Activated CD8-positive, alpha-beta memory T cell treated with anti-CD3 and anti-CD28 coated beads, Interleukin-2, amount 50 U/mL, for 1 hour (primary cell): ENCODE measurements around the gene KCNK13.
"Not testable (repeated sequence)": the region's sequence is repeated elsewhere in the genome, so short reads cannot be mapped to it uniquely, and the experiment has no call there.

Experiments used
- DNase-seq: peaks from one replicate; pipeline ENCODE4 v3.0.0-alpha.2; 2020; ENCODE audit errors: extremely low read depth

KCNK13 gene

DNA sequence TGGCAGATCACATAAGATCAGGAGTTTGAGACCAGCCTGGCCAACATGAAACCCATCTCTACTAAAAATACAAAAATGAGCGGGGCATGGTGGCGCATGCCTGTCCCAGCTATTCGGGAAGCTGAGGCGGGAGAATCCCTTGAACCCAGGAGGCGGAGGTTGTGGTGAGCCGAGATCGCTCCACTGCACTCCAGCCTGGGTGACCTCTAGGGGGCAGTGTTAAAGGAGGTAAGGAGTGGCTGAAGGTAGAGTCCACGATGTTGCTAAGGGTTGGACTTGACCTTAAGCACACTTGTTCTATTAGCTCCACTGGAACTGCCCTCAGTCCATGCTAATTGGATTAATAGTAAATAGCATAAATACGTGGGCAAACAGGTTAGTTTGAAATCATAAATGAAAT lies 132.1 kb downstream of the KCNK13 start:
- no peak for DNase-seq

DNA sequence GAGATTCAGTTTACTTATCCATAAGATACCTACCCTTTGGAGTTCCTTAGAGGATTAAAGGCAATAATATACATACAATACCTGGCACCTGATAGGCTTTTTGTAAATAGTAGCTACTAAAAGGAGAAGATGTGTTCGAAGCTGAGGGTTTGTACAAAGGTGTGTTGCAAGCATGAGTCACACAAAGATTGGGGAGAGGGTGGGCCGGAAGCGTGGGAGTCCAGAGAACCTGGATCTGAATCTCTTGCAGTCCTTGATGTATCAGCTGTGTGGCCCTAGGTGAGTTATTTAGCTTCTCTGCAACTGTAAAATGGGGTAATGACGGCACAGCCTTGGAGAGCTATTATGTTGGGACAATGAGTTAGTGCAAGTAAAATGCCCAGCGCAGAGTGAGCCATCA lies 132.9 kb downstream of the KCNK13 start:
- no peak for DNase-seq

DNA sequence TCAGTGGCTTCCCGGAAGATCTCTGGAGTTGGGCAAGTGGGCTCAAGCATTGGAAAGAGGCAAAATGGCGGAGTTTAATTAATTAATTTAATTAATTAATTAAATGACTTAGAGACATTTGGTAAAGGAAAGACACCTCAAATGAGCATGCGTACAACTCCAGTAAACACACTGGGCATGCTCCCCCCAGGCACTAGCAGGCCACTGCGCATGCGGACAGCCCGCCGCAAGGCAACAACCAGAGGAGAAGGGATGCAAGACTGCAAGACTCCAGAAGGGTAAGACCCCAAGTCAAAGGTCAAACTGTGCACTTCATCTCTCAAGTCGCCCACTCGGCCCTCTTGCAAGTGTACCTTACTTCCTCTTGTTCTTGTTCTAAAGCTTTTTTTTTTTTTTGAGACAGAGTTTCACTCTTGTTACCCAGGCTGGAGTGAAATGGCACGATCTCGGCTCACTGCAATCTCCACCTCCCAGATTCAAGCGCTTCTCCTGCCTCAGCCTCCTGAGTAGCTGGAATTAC lies 136.8 kb downstream of the KCNK13 start:
- no peak for DNase-seq

DNA sequence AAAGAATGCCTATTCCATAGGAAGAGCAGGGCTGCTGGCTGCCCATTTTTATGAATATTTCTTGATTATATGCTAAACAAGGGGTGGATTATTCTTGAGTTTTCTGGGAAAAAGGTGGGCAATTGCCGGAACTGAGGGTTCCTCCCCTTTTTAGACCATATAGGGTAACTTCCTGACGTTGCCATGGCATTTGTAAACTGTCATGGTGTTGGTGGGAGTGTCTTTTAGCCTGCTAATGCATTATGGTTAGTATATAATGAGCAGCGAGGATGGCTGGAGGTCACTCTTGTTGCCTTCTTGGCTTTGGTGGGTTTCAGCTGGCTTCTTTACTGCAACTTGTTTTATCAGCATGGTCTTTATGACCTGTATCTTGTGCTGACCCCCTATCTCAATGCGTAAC lies 138.8 kb downstream of the KCNK13 start:
- DNase-seq: not testable (repeated sequence)

DNA sequence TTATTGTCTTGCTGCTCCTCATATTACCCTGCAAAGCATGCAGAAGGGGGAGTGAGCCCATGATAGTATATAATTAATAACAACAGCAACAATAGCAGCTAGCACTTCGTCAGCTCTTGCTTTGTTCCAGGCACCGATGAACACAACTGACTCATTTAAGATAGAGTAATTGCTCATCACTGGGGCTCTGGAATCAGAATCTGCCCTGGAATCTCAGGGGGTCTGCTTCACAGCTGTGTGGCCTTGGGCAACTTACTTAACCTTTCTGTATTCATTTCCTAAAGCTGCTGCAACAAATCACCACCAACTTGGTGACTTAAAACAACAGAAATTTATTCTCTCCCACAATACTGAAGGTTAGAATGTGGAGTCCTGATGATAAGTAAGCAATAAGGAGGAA lies 139.6 kb downstream of the KCNK13 start:
- DNase-seq: no peak

DNA sequence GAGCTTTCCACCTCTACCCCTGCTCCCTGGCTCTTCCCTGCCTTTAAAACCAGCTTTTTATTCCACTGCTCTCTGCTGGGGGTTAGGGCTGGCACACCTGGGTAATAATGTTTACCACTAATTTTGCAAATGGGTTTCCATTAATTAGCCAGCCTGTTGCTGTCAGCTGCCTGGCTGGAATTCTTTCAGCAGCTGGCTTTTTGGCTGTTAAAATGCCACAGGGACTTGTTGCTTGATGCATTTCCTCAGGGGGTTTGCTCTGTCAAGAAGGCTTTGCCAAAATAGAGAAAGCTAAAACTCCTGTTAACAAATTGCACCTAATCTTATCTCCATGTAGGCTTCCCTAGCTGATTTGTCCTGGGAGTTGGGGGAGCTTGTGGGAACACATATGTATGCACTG lies 142.7 kb downstream of the KCNK13 start:
- DNase-seq: no peak

DNA sequence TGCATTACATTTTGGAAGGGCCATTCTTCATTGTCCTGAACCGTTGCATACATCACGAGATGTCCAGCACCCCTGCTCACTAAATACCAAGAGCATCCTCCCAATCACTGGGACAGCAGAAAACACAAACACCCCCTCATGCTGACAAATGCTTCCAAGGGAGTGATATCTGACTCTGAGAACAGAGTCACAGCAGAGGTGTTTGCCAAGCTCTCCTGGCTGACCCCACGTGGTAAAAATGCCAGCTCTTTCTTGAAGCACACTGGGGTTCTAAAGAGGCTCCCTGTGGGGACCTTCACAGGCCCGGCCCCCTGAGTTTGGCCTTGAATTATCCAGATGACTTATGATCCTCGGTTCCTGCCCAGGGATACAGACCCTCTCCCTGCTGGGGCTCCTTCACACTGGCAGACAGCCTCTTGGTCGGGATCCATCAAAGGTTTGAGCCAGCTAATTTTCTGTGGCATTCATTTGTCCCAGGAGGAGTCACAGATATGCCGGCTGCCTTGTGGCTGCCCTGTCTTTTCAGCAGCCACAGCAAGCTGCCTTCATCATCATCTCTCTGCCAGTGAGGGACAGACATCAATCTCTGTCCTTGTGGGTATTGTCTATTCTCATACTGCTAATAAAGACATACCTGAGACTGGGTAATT lies 151.4 kb downstream of the KCNK13 start:
- no peak for DNase-seq

DNA sequence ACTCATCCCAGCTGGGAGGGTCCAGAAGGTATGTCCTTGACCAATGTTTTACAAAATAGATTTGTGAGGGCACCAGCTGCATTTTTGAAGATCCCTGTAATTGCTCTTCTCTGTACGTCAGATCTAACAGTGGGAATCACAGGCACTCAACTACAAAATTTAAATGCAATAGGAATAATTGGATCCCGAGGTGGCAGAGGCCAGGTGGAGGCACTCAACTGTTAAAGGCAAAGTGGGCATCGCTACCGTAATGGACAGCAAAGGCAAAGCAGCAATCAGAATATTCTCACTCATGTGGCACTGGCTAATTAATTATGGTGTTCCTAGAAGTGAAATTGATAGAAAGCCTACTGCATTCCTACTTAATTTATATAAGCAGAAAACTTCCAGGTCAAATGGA lies 166.7 kb downstream of the KCNK13 start:
- DNase-seq: no peak

DNA sequence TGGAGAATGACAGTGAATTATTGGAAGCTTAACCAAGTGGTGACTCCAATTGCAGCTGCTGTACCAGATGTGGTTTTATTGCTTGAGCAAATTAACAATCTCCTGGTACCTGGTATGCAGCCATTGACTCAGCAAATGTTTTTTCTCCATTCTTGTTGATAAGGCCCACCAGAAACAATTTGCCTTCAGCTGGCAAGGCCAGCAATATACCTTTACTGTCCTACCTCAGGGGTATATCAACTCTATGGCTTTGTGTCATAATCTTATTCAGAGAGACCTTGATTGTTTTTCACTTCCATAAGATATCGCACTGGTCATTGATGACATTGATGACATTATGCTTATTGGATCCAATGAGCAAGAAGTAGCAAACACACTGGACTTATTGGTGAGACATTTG lies 168.1 kb downstream of the KCNK13 start:
- not testable (repeated sequence) for DNase-seq
